GM18498 (cell line): ENCODE results near the gene NR3C2.

Source experiments
- ATAC-seq: cut with Tn5 transposase; IDR thresholded peaks from one replicate; pipeline ENCODE4 v1.9.1; 2021; ENCODE audit warnings: mild to moderate bottlenecking, moderate library complexity; ENCODE audit not compliant: unreplicated experiment

NR3C2 gene

GRCh38 chr4:148441986-148442831 is at the start of gene NR3C2:
TSS of gene NR3C2 (minus strand) at chr4:148442414.
- peak; percentile 97 for ATAC-seq

DNA sequence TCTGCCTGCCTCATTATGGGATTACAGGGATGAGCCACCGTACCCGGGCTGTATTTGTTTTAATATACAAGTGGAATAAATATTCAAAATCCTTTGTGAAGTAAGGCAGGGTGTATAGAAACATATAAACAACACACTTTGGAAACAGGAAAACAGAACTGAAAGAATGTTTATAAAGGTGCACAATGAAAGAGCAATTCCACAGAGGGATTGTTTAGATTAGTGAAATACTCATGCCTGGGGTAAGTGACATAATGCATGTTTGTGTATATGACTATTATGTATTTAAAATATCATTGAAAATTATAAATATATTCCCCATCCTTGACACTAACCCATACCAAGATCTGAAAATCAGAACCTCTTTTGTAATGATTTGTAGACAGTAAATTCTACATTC is 45.0 kb upstream of the NR3C2 start:
- no peak for ATAC-seq

DNA sequence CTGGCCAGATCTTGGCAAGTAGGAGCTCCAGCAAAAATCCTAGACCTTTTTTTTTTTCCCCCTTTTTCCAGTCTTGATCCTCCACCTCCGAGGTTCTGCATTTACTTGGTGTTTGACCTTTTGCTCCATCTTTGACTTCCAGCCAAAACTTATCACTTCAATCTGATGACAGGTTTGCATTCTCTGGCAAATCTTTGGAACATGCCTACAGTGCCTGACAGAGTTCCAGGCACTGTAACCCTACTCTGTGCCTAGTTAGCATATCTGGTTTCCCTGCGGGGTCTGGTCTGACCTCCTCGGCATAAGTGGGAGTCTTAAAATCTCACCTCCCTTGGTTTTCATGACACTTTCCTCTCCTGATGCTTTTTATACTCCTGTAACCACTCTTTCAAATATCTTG is 39.4 kb upstream of the NR3C2 start:
- no peak for ATAC-seq

DNA sequence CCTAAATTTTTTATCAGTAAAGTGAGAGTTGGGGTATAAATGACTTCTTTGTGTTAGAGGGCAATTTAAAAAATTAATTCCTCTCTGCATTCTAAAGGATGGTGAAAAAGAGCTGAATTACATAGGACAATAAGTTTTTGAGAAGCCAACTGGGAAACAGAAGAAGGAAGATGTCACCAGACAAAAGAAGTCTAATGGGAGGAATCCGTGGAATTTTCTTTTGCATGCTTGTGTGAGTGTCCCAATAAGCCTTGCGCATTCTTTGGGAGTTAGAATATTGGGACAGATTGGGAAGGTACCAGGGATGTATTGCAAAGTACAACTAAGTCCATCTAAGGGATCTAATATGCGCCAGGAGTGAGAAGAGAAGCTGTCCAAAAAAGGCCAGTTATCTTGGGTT is 35.1 kb upstream of the NR3C2 start:
- no peak for ATAC-seq

DNA sequence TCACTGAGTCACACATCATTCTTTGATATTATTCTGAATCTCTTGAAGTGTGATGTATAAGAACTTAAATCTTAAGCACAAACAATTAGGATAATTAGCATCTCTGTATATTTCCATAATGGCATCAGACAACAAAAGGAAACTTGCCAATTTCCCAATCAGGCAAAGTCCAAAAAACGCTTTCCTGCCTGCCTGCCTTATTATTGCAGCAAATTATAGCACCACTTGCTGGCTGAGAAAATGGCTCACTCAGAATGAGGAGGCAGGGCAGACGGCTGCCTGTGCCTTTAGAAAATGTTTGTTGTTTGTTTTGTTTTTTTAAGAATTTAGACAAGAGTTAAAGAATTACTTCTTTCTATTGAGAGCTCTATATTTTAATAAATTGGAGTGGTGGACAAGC is 27.7 kb upstream of the NR3C2 start:
- no peak for ATAC-seq

DNA sequence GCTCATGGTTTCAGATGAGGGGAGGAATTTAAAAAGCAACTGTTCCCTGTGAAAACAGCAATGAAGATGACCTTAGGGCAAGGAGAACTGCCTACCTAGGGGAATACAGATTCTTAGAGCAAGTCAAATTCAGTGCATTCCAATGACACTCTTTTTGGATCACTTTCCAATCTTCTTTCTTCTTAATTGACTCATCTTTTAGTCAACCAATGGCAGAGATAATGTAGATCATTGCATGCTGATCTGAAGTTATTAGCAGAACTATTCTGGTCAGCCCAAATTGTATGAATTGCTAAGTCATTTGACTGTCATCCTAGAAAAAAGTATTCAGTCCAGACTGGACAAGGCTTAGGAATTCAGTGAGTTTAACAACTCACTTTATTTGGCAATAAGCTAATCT is 12.6 kb upstream of the NR3C2 start:
- ATAC-seq: no peak

DNA sequence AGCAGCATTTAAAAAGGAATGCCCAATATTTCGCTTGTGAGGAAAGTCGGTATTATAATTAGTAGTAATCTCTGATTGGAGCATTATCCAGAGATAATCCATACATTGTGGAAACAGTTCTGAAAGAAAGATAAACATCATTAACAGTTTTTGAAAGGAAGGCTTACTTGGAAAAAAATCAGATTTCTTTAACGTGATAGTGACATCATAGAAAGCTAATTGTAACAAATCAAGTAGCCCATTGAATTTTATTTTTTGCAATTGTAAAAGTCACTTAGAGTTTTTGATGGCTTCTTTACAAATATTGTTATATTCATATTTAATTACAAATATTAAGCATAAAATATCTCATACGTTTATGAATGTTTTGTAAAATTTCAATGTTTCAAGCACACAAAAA is 11.6 kb upstream of the NR3C2 start:
- ATAC-seq: no peak

GRCh38 chr4:148452970-148453369 is 10.8 kb upstream of the NR3C2 start:
- ATAC-seq: no peak

GRCh38 chr4:148449921-148450320 is 7.7 kb upstream of the NR3C2 start:
- no peak for ATAC-seq

DNA sequence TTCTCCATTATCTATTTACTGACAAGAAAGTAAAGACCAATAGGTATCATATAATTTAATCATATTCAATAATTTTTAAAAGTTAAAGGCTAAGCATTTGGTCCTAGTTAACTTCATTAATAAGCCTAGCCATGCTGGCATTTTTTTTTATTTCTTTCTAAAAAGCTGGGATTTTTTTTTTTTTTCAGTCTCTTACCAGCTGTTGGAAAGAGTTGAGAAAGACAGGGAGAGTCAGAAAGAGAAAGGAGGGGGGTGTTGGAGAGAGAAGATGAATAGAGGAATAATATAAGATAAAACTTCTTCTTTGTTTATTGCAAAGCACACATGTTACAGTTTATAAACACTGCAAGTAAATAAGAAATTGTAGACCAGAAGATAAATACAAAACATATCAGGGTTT is 5.9 kb upstream of the NR3C2 start:
- no peak for ATAC-seq

DNA sequence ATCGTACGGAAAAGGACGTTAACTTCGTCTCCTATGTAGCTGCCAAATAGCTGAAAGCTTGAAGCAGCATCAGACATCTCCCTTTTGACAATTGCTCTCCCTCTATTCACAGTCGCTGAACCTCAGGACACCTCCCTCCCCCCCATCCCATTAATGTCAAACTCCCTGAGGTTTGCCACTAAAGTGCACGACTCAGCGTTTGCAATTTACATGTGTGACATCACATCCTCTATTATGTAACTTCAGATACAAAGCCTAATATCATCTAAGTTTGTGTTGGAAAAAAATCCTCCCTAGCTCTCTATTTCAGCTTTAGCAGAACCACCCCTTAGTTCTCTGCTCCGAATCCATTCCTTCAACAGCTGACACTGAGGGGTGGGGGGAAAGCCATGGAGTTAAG is 5.5 kb upstream of the NR3C2 start:
- no peak for ATAC-seq

DNA sequence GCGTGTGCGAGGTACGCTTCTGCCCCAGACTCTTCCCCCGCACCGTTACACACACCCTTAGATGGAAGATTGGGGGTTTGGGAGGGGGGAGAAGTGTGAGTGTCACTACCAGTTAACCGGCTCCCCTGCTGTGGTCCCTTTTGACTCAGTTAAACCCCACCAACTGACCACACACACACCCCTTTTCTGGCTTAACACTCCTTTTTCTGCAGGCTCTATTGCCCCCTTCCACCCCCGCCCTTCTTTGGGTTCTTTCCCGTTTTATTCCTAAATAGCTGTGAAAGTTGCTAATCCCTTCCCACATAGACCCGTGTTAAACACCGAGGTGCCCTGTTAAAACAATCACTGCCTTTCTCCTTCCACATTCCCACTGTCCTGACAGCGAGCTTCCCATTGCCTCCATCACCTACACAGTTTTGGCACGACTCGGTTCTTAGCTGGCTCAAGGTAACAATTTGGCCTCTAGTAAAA is 3.7 kb upstream of the NR3C2 start:
- no peak for ATAC-seq

GRCh38 chr4:148445071-148445859 is 3.1 kb upstream of the NR3C2 start:
- peak; percentile 20 for ATAC-seq

GRCh38 chr4:148444296-148445070 is 2.3 kb upstream of the NR3C2 start:
- no peak for ATAC-seq

DNA sequence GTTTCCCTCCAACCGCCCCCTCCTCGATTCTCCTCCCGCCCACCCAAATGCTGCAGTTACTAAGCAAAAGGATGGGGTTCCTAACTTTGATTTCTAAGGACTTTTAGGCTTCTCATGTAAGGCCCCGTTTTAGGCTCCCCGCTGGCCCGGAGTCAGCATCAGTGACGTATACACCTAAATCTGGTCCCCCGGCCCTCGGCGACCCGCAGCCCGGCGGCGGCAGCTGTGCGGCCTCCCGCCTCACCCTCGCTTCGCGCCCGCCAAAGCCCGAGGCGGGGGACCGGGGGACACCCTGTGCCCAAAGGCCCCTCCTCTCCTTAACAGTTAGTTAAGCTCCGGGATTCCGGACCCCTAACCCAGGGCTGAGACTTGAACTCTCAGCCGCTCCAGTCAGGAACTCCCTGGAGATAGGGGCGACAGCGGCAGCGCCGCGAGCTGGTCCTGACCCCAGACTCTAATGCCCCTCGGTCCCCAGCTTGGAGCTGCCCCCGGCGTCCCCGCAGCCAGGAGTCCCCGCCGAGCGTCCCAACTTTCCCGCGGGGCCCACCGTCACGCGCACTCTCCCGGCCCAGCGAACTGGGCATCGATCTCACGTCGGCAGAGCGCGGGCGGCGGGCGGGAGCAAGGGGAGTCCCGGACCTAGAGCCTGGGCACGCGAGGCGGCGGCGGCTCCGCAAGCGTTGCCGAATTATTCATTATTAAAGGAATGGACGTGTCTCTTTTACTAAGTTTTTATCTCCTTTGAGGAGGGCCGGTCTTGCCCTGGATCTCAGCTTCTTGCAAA is 1.5 kb upstream of the NR3C2 start:
- no peak for ATAC-seq

GRCh38 chr4:148442832-148443511 is 758 bp upstream of the NR3C2 start:
- ATAC-seq: peak; percentile 7

DNA sequence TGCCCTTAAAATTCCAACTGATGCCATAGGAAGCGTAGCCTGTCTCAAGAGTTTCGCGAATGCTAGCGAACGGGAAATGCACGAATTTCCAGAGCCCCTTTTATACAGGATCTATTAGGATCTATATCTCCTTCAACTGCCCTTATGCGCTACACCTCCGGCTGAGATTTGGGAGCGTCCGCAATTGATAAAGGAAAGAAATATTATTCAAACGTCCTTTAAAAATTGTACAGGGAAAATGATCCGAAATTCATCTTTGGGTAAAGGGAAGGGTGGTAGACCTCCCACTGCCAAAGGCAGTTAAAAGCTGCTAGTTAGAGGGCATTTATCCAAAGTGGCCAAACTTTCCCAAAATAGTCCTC is 609 bp downstream of the NR3C2 start:
- no peak for ATAC-seq

GRCh38 chr4:148438047-148438446 is 4.2 kb downstream of the NR3C2 start:
- ATAC-seq: no peak

GRCh38 chr4:148437439-148437838 is 4.8 kb downstream of the NR3C2 start:
- no peak for ATAC-seq

GRCh38 chr4:148436512-148436911 is 5.7 kb downstream of the NR3C2 start:
- no peak for ATAC-seq
